Heart right ventricle (tissue), 16 donors: ENCODE results near the gene FBL. TPM values are rescaled to one million over a fixed set of nuclear protein-coding genes. Genes with fewer than 3 reads are reported as not detected.
A peak's percentile ranks its signal among the peaks of the same experiment; 100 is the strongest.
"Not testable (repeated sequence)": the region's sequence is repeated elsewhere in the genome, so short reads cannot be mapped to it uniquely, and the experiment has no call there.

Source experiments
- ATAC-seq, 8 donors: fragments of 200-7000 bp; cut with Tn5 transposase; one replicate each; pipeline ENCODE4 v1.9.1; 2020; ENCODE audit warnings: mild to moderate bottlenecking in 8 of 8, moderate library complexity in 8 of 8, moderate number of reproducible peaks in 1 of 8
- DNase-seq, 2 donors: peaks; one replicate each; pipeline ENCODE4 v3.0.0-alpha.2; 2020
- H3K27ac ChIP-seq, 10 donors: fragments of 200-600 bp; sonication (generic) in 2 of 10; one replicate each; pipeline versions ENCODE4 v1.5.0 to v1.8.0; 2020 to 2022; ENCODE audit warnings: mild to moderate bottlenecking in 3 of 10
- H3K27me3 ChIP-seq, 7 donors: fragments of 200-600 bp; one replicate each; pipeline ENCODE4 v1.8.0; 2021 to 2022; ENCODE audit warnings: mild to moderate bottlenecking in 2 of 7
- H3K36me3 ChIP-seq, 9 donors: fragments of 200-600 bp; sonication (generic) in 1 of 9; one replicate each; pipeline versions ENCODE4 v1.5.0 to v1.8.0; 2020 to 2022; ENCODE audit warnings: mild to moderate bottlenecking in 2 of 9
- H3K4me1 ChIP-seq, 9 donors: fragments of 200-600 bp; sonication (generic) in 1 of 9; one replicate each; pipeline versions ENCODE4 v1.5.0 to v1.8.0; 2020 to 2022; ENCODE audit warnings: mild to moderate bottlenecking in 4 of 9
- H3K4me3 ChIP-seq, 10 donors: fragments of 200-600 bp; sonication (generic) in 2 of 10; one replicate each; pipeline versions ENCODE4 v1.5.0 to v1.8.0; 2020 to 2022; ENCODE audit warnings: mild to moderate bottlenecking in 7 of 10, moderate library complexity in 2 of 10
- H3K9me3 ChIP-seq, 11 donors: fragments of 200-600 bp in 10 of 11; sonication (generic) in 2 of 11; one replicate each; pipeline versions ENCODE4 v1.5.0 to v1.8.0; 2013 to 2022; ENCODE audit warnings: mild to moderate bottlenecking in 2 of 11, control low read depth in 1 of 11, moderate library complexity in 1 of 11
- CTCF ChIP-seq, 9 donors: fragments of 200-600 bp; sonication (generic) in 2 of 9; IDR thresholded peaks; one replicate each; pipeline versions ENCODE4 v1.5.0 to v1.8.0; 2021 to 2022; ENCODE audit warnings: antibody characterized with exemption in 9 of 9, mild to moderate bottlenecking in 5 of 9, moderate library complexity in 1 of 9
- WGBS, 2 donors: extraction: QIAGEN DNeasy Blood & Tissue Kit; methylation state at CpG; one replicate each; pipeline ENCODE4 v1.1.7; 2013; ENCODE audit warnings: inconsistent platforms in 1 of 2; 5-methylcytosine and 5-hydroxymethylcytosine counted together
- intact Hi-C, 10 donors: fragments of 100-400 bp; cut with DNase I; formaldehyde crosslinking; loops; one replicate each; pipeline versions ENCODE4 v1.11.1 to v1.14.2; 2022
- polyA plus RNA-seq, 2 donors: library from polyadenylated mRNA; stranded (reverse); fragments of 200-250 nt; gene quantifications; one replicate each; pipeline ENCODE4 v1.2.3, GENCODE V29; 2013
- total RNA-seq, 10 donors: library from RNA; stranded (reverse); fragmentation: NEBNext Ultra II Directional in 3 of 10; extraction: Animal tissue kit (Norgen Biotek cat#: 25700) in 3 of 10; gene quantifications; one replicate each; pipeline versions ENCODE4 v1.2.1 to v1.2.4, GENCODE V29; 2021 to 2023
- donor health status: Arrhythmogenic right ventricular cardiomyopathy.
- donor health status: ischemic (EF 13 %, LVEDD 7.1; RV severe dilation, severe dysfunction).
- donor health status: healthy with polysubstance abuse.
- donor health status: DM: no; HTN: yes; CAD: no.
- donor health status: DM: no; HTN: no; CAD: no.
- donor health status: ischemic (EF 25% LVEDD 6.9; RV normal size, moderate dysfunction).
- donor health status: ischemic (EF 25% LVEDD 5.7; RV mildly dilated, moderate dysfunction).
- donor health status: healthy.
- donor health status: DM: yes; HTN: yes; CAD: no.
- donor health status: Ischemic cardiomyopathy.
- donor health status: ischemic (EF 35%, LVEDD 5.7; RV mildly dilated, moderate dysfunction).
- donor health status: nonischemic (EF 11% LVEDD 7.7; RV severe dilation, severe dysfunction).
- donor health status: DM: yes; HTN: yes; CAD: no.
- donor health status: PGD.
- donor health status: ischemic (EF 29% LVEDD 5.4; RV normal size, mild dysfunction).
- donor health status: nonischemic (EF 23%, LVEDD 6.1; RV moderate dilation, normal function).

The FBL gene
- total and polyA plus RNA-seq, 12 donors: 52.7 to 192 (median 73.9) TPM

GRCh38 chr19:39890755-39891551, 44.8 kb upstream of the FBL start:
- WGBS, 2 donors: 81 to 83% methylated on average over 17 of the region's 17 CpGs
- DNase-seq (no peak), ATAC-seq (no peak)
- intact Hi-C loops: no loop called here
- Histone ChIP-seq H3K4me1 (peaks cover 0 to 4% (median 0%) of the 10 kb centered on the region in 9 donors), H3K27me3 (peaks cover 0 to 34% (median 23%) of the 10 kb centered on the region in 7 donors), H3K27ac (no peak overlapping the region), H3K9me3 (no peaks in the 10 kb centered on the region), H3K36me3 (no peaks in the 10 kb centered on the region), H3K4me3 (no peak overlapping the region)
- TF ChIP-seq CTCF (IDR thresholded peaks at IDR 0.05): no peak

- H3K27ac ChIP-seq, H3K4me1 ChIP-seq, H3K9me3 ChIP-seq, H3K4me3 ChIP-seq, H3K36me3 ChIP-seq, intact Hi-C loops, DNase-seq: not testable (repeated sequence)
- H3K27me3 ChIP-seq: peaks cover 0 to 34% (median 23%) of the 10 kb centered on the region in 7 donors
- 88 to 89% methylated on average over 18 of the region's 20 CpGs for WGBS, 2 donors
- peak in 1 of 8 donors; percentile 12 for ATAC-seq
These were observed 43.9 kb upstream of the FBL start for GRCh38 chr19:39889872-39890754.

GRCh38 chr19:39887456-39887951, 41.3 kb upstream of the FBL start:
- DNase-seq, H3K4me3 ChIP-seq, H3K4me1 ChIP-seq, H3K27ac ChIP-seq, H3K9me3 ChIP-seq, intact Hi-C loops, H3K36me3 ChIP-seq, ATAC-seq: not testable (repeated sequence)
- 77 to 85% methylated on average over 2 to 3 of the region's 3 CpGs for WGBS, 2 donors
- peaks cover 0 to 23% (median 19%) of the 10 kb centered on the region in 7 donors for H3K27me3 ChIP-seq

GRCh38 chr19:39885821-39886554, 39.8 kb upstream of the FBL start:
- DNase-seq, intact Hi-C loops, H3K27ac ChIP-seq, ATAC-seq, H3K4me3 ChIP-seq, H3K27me3 ChIP-seq, H3K36me3 ChIP-seq, H3K9me3 ChIP-seq, H3K4me1 ChIP-seq: not testable (repeated sequence)
- 82 to 87% methylated on average over 22 to 23 of the region's 30 CpGs for WGBS, 2 donors

GRCh38 chr19:39884721-39885120, 38.5 kb upstream of the FBL start:
- ATAC-seq, H3K27me3 ChIP-seq, DNase-seq, H3K4me1 ChIP-seq, H3K36me3 ChIP-seq, H3K27ac ChIP-seq, H3K9me3 ChIP-seq, H3K4me3 ChIP-seq, intact Hi-C loops: not testable (repeated sequence)
- 79 to 81% methylated on average over 3 of the region's 9 CpGs for WGBS, 2 donors

- H3K4me1 ChIP-seq, DNase-seq, ATAC-seq, intact Hi-C loops, H3K9me3 ChIP-seq, H3K4me3 ChIP-seq, H3K36me3 ChIP-seq, H3K27ac ChIP-seq: not testable (repeated sequence)
- peaks cover 0 to 15% (median 0%) of the 10 kb centered on the region in 7 donors for H3K27me3 ChIP-seq
- 82 to 85% methylated on average over 6 to 7 of the region's 10 CpGs for WGBS, 2 donors
These were observed 36.5 kb upstream of the FBL start for GRCh38 chr19:39882645-39883044.
